GM19035 (cell line): ENCODE data around the gene DTX3.
"Not testable (repeated sequence)": the region's sequence is repeated elsewhere in the genome, so short reads cannot be mapped to it uniquely, and the experiment has no call there.

Source experiments
- ATAC-seq: cut with Tn5 transposase; IDR thresholded peaks from one replicate; pipeline ENCODE4 v1.9.1; 2021; ENCODE audit not compliant: unreplicated experiment

Gene DTX3

GRCh38 chr12:57606821-57607220, 2.2 kb downstream of the DTX3 start:
- ATAC-seq, result no peak

GRCh38 chr12:57607958-57608663, 3.5 kb downstream of the DTX3 start:
- ATAC-seq, result no peak

DNA sequence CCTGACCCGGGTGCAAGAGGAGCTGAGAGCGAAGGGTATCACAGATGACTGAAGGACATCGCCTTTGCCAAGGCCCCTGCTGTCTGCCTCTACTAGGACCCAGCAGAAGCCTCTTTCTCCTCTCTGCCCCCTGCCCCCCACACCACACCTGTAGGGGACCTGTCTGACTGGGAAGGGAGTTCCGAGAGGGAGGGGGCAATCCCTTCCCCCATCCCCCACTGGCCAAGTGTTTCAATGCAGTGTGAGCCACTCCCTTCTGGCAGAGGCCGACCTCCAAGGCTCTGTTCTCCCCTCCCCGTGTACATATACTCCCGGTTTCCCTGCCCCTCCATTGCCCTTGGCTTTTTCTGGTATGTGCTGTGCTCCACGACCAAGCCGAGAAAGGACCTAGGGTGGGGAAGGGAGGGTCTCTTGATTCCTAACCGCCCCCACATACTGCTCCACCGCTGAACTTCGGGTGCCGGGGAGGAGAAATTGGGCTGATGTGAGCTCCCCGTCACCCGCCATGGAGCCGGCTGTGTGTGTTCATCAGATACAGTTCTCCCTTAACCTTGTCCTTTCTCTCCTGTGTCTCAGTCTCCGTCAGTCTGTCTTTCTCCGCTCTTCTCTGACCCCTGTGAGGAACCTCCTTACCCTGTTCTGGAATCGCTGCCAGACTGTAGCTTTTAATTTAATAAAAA, 4.6 kb downstream of the DTX3 start:
- ATAC-seq, result no peak

- no peak for ATAC-seq
Measured at GRCh38 chr12:57609781-57610553, 5.3 kb downstream of the DTX3 start.

- no peak for ATAC-seq
Measured at GRCh38 chr12:57610554-57611107, 6.0 kb downstream of the DTX3 start.

DNA sequence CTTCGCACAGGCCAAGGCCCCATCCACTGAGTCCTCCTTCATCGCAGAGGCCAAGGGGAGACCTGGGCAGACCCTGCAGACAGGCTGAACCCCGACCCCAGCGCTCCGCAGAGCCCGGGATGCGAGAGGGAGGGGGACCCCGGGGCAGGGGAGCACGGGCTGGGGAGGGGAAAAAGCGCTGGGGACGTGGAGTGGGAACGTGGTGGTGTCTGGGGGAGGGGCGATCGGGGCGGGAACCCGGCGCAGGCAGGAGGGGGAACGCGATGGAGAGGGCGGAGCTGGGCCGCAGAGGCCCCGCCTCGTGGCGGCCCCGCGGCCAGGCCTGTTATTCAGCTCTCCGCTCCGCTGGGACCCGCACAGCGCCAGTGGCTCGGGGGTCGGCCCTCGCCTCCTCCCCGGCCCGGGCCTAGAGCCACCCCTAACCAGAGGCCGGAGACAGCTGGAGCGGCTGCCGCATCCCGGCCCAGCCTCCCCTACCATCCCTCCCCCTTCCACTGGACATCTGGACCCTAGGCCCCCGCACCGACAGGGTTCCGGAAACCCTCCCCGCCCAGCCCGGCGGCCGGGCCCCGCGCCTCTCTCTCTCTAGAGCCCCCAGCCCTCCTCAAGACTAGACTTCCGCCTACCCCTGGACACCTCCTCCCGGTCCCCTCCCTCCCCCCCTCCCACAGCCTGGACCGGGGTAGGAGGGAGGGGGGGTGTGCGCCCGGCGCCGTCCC, 6.6 kb downstream of the DTX3 start, which contains the start of gene ARHGEF25:
Gene ARHGEF25 (plus strand): TSS at position 328 of the 719 bp plus-strand sequence. CDS start 460 bp downstream, outside the sequence.
- ATAC-seq, result peak; percentile 57

GRCh38 chr12:57611827-57612710, 7.4 kb downstream of the DTX3 start:
- no peak for ATAC-seq

DNA sequence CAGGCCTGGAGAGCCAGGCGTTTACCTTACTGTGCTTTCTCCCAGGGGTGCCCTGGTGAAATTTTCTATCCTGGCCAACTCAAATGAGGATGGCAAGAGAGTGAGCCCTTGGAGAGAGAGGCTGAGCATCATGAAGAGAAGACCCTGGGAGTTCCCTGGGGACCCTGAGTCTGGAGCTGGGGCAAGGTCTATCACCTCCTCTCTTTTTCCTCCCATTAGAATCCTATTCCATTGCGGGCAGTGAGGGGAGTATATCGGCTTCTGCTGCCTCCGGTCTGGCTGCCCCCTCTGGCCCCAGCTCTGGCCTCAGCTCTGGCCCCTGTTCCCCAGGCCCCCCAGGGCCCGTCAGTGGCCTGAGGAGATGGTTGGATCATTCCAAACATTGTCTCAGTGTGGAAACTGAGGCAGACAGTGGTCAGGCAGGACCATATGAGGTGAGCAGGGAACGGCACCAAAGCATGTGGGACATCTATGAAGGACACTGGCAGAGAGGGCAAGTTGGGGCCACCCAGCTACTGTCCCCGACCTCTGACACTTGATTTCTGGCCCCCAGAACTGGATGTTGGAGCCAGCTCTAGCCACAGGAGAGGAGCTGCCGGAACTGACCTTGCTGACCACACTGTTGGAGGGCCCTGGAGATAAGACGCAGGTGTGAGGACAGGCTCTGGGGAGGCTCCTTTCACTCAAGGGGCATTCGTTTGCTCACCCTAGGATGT, 8.2 kb downstream of the DTX3 start:
- ATAC-seq, result no peak

DNA sequence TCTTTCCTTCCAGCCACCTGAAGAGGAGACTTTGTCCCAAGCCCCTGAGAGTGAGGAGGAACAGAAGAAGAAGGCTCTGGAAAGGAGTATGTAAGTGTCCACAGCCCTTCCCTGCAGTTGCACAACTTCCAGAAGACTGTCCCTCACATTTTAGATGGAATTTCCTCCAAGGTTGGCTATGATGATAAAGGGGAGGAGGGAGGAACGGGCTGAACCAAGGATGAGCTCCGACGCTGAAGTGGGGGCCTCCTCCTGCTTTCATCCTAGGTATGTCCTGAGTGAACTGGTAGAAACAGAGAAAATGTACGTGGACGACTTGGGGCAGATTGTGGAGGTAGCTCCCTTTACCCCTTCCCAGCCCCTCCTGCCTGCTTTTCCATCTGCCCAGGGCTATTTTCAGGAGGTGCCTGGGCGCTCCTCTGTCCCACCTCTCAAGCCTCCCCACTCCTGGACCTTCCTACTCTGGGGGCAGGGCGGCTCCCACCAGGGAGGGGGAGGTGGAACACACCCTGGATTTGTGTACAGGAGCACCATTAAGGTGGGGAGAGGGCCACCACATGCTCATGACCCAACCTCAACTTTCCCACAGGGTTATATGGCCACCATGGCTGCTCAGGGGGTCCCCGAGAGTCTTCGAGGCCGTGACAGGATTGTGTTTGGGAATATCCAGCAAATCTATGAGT, 8.9 kb downstream of the DTX3 start:
- no peak for ATAC-seq

DNA sequence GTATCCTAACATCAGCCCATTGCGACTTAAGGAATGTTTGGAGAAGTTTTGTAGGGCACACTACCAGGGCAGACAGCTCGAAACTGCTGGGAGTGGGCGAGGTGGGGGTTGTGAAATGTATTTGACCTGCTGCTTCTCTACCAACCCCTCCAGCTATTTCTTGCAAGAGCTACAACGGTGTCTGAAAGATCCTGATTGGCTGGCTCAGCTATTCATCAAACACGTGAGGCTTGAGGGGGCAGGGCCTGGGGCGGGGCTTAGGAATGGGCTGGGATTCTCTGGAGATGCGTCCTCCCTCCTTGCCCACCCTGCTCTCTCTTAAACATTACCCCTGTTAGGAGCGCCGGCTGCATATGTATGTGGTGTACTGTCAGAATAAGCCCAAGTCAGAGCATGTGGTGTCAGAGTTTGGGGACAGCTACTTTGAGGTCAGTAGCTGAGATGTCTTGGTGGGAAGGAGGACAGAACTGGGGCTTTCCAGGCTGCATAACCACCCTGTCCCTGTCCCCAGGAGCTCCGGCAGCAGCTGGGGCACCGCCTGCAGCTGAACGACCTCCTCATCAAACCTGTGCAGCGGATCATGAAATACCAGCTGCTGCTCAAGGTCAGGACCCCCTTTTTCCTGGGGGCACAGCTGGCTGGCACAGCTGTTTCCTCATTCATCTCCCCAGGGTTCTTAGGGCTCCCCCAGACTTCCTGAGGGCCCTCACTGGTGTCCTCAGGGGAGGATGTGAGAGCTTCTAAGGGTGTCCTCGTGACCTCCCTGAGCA, 9.7 kb downstream of the DTX3 start:
- ATAC-seq, result peak; percentile 55

- ATAC-seq, result no peak
Measured at GRCh38 chr12:57614948-57615500, 10.4 kb downstream of the DTX3 start.

- ATAC-seq, result no peak
Measured at GRCh38 chr12:57615637-57616036, 11.0 kb downstream of the DTX3 start.

DNA sequence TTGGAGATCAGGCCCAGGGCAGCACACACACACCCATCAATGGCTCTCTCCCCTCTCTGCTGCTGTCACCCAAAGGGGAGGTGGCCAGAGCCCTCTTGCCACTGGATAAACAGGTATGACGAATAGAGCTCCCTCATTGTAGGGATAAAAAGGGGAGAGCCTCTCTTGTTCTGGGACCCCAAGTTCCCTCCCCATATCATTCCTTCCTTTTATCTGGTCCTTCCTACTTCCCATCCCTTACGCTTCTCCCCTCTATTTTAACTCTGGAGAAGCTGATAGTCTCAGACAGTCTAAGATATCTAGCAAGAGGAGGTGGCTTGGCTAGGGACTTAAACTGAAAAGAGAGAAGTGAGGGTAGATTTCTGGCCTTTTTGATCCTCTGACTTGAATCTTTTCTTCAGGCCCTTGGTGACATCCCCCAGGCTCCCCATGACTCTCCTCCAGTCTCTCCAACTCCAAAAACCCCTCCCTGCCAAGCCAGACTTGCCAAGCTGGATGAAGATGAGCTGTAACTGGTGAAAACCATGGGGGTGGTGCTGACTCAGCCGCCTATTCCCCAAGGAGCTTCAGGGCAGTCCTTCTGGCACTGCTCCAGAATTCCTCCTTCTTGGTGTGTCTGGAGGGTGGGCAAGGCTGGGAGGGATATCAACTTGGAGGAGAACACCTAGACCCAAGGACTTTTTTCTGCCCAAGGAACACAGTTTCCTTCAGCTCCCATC, 11.9 kb downstream of the DTX3 start:
- no peak for ATAC-seq

GRCh38 chr12:57617942-57618341, 13.3 kb downstream of the DTX3 start:
- ATAC-seq, result no peak

DNA sequence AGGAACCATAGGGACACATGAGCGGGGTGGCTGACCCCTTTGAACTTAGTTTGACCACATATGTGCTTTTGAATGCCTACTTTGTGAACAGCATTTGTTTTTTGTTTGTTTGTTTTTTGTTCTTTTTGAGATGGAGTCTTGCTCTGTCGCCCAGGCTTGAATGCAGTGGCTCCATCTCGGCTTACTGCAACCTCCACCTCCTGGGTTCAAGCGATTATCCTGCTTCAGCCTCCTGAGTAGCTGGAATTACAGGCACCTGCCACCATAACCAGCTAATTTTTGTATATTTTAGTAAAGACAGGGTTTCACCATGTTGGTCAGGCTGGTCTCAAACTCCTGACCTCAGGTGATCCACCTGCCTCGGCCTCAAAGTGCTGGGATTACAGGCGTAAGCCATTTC, 13.8 kb downstream of the DTX3 start:
- ATAC-seq, result not testable (repeated sequence)

GRCh38 chr12:57618966-57619433, 14.4 kb downstream of the DTX3 start:
- ATAC-seq, result no peak
